T follicular helper cell (primary cell): Measurements from ENCODE around the gene PARP3.

Experiments used
- DNase-seq: peaks from one replicate; pipeline ENCODE4 v3.0.0-alpha.2; 2020; ENCODE audit warnings: low read depth

Gene PARP3

GRCh38 chr3:51948016-51948580, 5.9 kb downstream of the PARP3 start:
- no peak for DNase-seq

GRCh38 chr3:51949121-51949520, 7.0 kb downstream of the PARP3 start:
- DNase-seq: no peak

- no peak for DNase-seq
Measured at GRCh38 chr3:51950899-51951298, 8.7 kb downstream of the PARP3 start.

GRCh38 chr3:51953445-51953844, 11.3 kb downstream of the PARP3 start:
- DNase-seq: no peak

- DNase-seq: no peak
Measured at GRCh38 chr3:51954105-51954504, 11.9 kb downstream of the PARP3 start.

GRCh38 chr3:51954713-51955112, 12.6 kb downstream of the PARP3 start:
- DNase-seq: no peak

- DNase-seq: no peak
Measured at GRCh38 chr3:51955175-51955892, 13.2 kb downstream of the PARP3 start, which contains the start of gene GPR62. Gene GPR62 (plus strand): TSS chr3:51955381. CDS start chr3:51955653, 272 bp downstream.

GRCh38 chr3:51955893-51956770, 14.0 kb downstream of the PARP3 start:
- DNase-seq: no peak

GRCh38 chr3:51957520-51958205, 15.5 kb downstream of the PARP3 start:
- DNase-seq: no peak

GRCh38 chr3:51958603-51959521, 16.7 kb downstream of the PARP3 start:
- no peak for DNase-seq

- DNase-seq: no peak
Measured at GRCh38 chr3:51959651-51960050, 17.5 kb downstream of the PARP3 start.

- DNase-seq: no peak
Measured at GRCh38 chr3:51960386-51960785, 18.2 kb downstream of the PARP3 start.

- DNase-seq: no peak
Measured at GRCh38 chr3:51961011-51961410, 18.8 kb downstream of the PARP3 start.

GRCh38 chr3:51961602-51962569, 19.7 kb downstream of the PARP3 start:
- DNase-seq: no peak

GRCh38 chr3:51962854-51963530, 20.8 kb downstream of the PARP3 start:
- DNase-seq: no peak

- no peak for DNase-seq
Measured at GRCh38 chr3:51963951-51964451, 21.8 kb downstream of the PARP3 start.

GRCh38 chr3:51964521-51964920, 22.4 kb downstream of the PARP3 start:
- DNase-seq: no peak

GRCh38 chr3:51966016-51966415, 23.9 kb downstream of the PARP3 start:
- no peak for DNase-seq

- DNase-seq: no peak
Measured at GRCh38 chr3:51966486-51966885, 24.3 kb downstream of the PARP3 start.
